Right cardiac atrium (tissue), 5 donors: ENCODE measurements around the gene SCOC. TPM values are rescaled to one million over a fixed set of nuclear protein-coding genes. Genes with fewer than 3 reads are reported as not detected.
A peak's percentile ranks its signal among the peaks of the same experiment; 100 is the strongest.

ENCODE experiments used
- ATAC-seq, 2 donors: fragments of 200-7000 bp; cut with Tn5 transposase; one replicate each; pipeline versions ENCODE4 v1.8.0 to v1.9.1; 2020; ENCODE audit warnings: moderate library complexity in 2 of 2, mild to moderate bottlenecking in 1 of 2
- DNase-seq, 3 donors: peaks; one replicate each; pipeline ENCODE4 v3.0.0-alpha.2; 2020
- H3K27ac ChIP-seq: one replicate; pipeline ENCODE4 v1.5.1; 2013; ENCODE audit warnings: mild to moderate bottlenecking, low read length, control low read depth, moderate library complexity
- H3K27me3 ChIP-seq: one replicate; pipeline ENCODE4 v1.6.1; 2013; ENCODE audit not compliant: control insufficient read depth, insufficient read depth
- H3K4me1 ChIP-seq: one replicate; pipeline ENCODE4 v1.6.1; 2013; ENCODE audit warnings: low read length; ENCODE audit not compliant: control insufficient read depth, insufficient read depth
- H3K4me3 ChIP-seq: one replicate; pipeline ENCODE4 v1.5.1; 2013; ENCODE audit warnings: low read length, control low read depth
- H3K9me3 ChIP-seq: one replicate; pipeline ENCODE4 v1.6.1; 2013; ENCODE audit warnings: low read length; ENCODE audit not compliant: control insufficient read depth
- WGBS: extraction: QIAGEN DNeasy Blood & Tissue Kit; methylation state at CpG from one replicate; pipeline ENCODE4 v1.1.7; 2013; 5-methylcytosine and 5-hydroxymethylcytosine counted together
- intact Hi-C, 4 donors: fragments of 100-400 bp; cut with DNase I; formaldehyde crosslinking; loops; one replicate each; pipeline versions ENCODE4 v1.11.0 to v1.14.0; 2022 to 2023
- long read RNA-seq, 4 donors: library from polyadenylated mRNA; unstranded; transcript quantifications; one replicate each; pipeline ENCODE4 v2.0.0, GENCODE V29; 2020 to 2021
- polyA plus RNA-seq: library from polyadenylated mRNA; stranded (reverse); fragments of 200-250 nt; gene quantifications from one replicate; pipeline ENCODE4 v1.2.3, GENCODE V29; 2013
- total RNA-seq, 4 donors: library from RNA; stranded (reverse); fragmentation: NEBNext Ultra II Directional; extraction: Animal tissue kit (Norgen Biotek cat#: 25700); gene quantifications; one replicate each; pipeline ENCODE4 v1.2.1, GENCODE V29; 2021
- donor health status: healthy with polysubstance abuse.
- donor health status: DM: no; HTN: yes; CAD: no.
- donor health status: DM: no; HTN: no; CAD: no.
- donor health status: DM: no; HTN: yes; CAD: no; lungs with severe emphysema.
- donor health status: DM: yes; HTN: yes; CAD: no.

The SCOC gene
- total RNA-seq (10 to 100 TPM; 82.3 to 98.1 (median 88.6) TPM), polyA plus RNA-seq (108 TPM)
- long read RNA-seq, donor 1, transcript SCOC-207 (3 exons, 1,838 nt) = minor isoform, 11 of 267 reads
- long read RNA-seq, donor 1, transcript SCOC-211 (4 exons, 1,959 nt) = major isoform, 244 of 267 reads
- long read RNA-seq, donor 1, partial matches to known transcripts = 6 of 267 reads
- long read RNA-seq, donor 1, other reads (novel, unspliced or antisense) = 6 of 267 reads
- long read RNA-seq, donor 2, transcript SCOC-207 (3 exons, 1,838 nt) = minor isoform, 7 of 97 reads
- long read RNA-seq, donor 2, transcript SCOC-211 (4 exons, 1,959 nt) = major isoform, 81 of 97 reads
- long read RNA-seq, donor 2, partial matches to known transcripts = 5 of 97 reads
- long read RNA-seq, donor 2, other reads (novel, unspliced or antisense) = 4 of 97 reads
- long read RNA-seq, donor 3, transcript SCOC-211 (4 exons, 1,959 nt) = major isoform, 693 of 768 reads
- long read RNA-seq, donor 3, transcript SCOC-207 (3 exons, 1,838 nt) = minor isoform, 30 of 768 reads
- long read RNA-seq, donor 3, partial matches to known transcripts = 29 of 768 reads
- long read RNA-seq, donor 3, other reads (novel, unspliced or antisense) = 16 of 768 reads
- long read RNA-seq, donor 4, transcript SCOC-211 (4 exons, 1,959 nt) = major isoform, 99 of 114 reads
- long read RNA-seq, donor 4, partial matches to known transcripts = 4 of 114 reads
- long read RNA-seq, donor 4, other reads (novel, unspliced or antisense) = 9 of 114 reads

- Histone ChIP-seq H3K27ac (peak within 1 kb of the TSS; percentile 90), H3K4me1 (peaks cover 2% of the 10 kb centered on the region), H3K9me3 (no peaks in the 10 kb centered on the region), H3K4me3 (peak within 1 kb of the TSS; percentile 69), H3K27me3 (no peaks in the 10 kb centered on the region)
- DNase-seq = peak; percentile 99
- intact Hi-C loops = loop anchor here in 1 of 4 donors (5.0 kb wide), 1 partner anchor 154 kb away; no protein-coding TSS in a partner anchor
- under 1% methylated on average over 63 of the region's 63 CpGs for WGBS
- ATAC-seq = peak; percentile 99
Measured at GRCh38 chr4:140373328-140374129, at the start of gene SCOC. Gene SCOC (plus strand): TSS chr4:140373646. CDS start chr4:140379171, 5,525 bp downstream.

DNA sequence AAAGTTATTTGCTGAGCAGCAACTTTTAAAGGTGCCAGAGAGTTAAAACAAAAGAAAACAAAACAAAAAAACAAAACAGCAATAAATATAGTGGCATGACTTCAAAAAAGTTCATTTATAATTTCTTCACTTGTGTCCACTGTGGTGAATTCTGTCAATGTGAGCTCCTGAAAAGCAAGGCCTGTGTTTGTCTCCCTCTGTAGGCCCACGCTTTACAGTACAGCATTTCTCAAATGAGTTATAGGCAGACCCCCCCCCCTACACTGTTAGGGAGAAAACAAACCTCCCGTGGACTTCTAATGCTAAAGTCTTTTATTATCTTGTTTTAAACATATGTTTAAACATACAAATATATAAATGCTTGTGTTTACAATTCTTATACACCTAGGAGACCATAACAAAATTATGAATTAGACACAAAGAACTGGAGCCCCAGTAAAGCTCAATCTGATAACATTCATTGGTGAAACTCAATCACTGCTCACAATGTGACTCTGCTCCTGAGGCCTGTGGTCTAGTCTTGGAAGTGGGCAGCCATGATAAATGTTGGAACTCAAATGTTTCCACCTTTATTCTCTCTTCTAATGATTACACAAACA, 47.0 kb upstream of the SCOC start:
- 54% methylated on average over 2 of the region's 2 CpGs for WGBS
- Histone ChIP-seq H3K27ac (no peak overlapping the region), H3K27me3 (no peaks in the 10 kb centered on the region), H3K4me3 (no peak overlapping the region), H3K4me1 (no peaks in the 10 kb centered on the region), H3K9me3 (no peaks in the 10 kb centered on the region)
- ATAC-seq (peak; percentile 77 to 81), DNase-seq (no peak)
- intact Hi-C loops = loop anchor here in 2 of 4 donors (10.0 kb wide), 2 partner anchors 172 to 312 kb away; partner anchors contain the start of gene MAML3 (in 1 of the 2)

GRCh38 chr4:140330311-140330900, 43.0 kb upstream of the SCOC start:
- Histone ChIP-seq H3K27me3 (no peaks in the 10 kb centered on the region), H3K4me3 (no peak overlapping the region), H3K4me1 (no peaks in the 10 kb centered on the region), H3K27ac (no peak overlapping the region), H3K9me3 (no peaks in the 10 kb centered on the region)
- ATAC-seq (no peak), DNase-seq (no peak)
- WGBS = 91% methylated on average over 1 of the region's 1 CpG
- intact Hi-C loops = no loop called here

- ATAC-seq = no peak
- WGBS = 56% methylated on average over 1 of the region's 1 CpG
- no peak for DNase-seq
- no peak overlapping the region for H3K27ac ChIP-seq
- no peaks in the 10 kb centered on the region for H3K27me3 ChIP-seq
- H3K9me3 ChIP-seq = no peaks in the 10 kb centered on the region
- intact Hi-C loops = no loop called here
- no peak overlapping the region for H3K4me3 ChIP-seq
- no peaks in the 10 kb centered on the region for H3K4me1 ChIP-seq
Measured at GRCh38 chr4:140331245-140331644, 42.2 kb upstream of the SCOC start.

DNA sequence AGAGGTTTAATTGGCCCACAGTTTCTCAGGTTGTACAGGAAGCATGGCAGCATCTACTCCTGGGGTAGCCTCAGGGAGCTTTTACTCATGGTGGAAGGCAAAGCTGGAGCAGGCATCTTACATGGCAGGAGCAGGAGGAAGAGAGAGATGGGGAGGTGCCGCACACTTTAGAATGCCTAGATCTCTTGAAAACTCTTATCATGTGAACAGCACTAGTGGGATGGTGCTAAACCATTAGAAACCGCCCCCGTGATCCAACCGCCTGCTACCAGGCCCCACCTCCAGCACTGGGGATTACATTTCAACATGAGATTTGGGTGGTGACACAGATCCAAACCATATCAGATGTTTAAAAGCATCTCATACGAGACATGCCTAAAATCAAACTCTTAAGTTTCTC, 41.6 kb upstream of the SCOC start:
- no peak overlapping the region for H3K27ac ChIP-seq
- intact Hi-C loops = no loop called here
- H3K4me1 ChIP-seq = no peaks in the 10 kb centered on the region
- H3K9me3 ChIP-seq = no peaks in the 10 kb centered on the region
- H3K27me3 ChIP-seq = no peaks in the 10 kb centered on the region
- H3K4me3 ChIP-seq = no peak overlapping the region
- WGBS = 81% methylated on average over 5 of the region's 5 CpGs
- no peak for ATAC-seq
- no peak for DNase-seq

- Histone ChIP-seq H3K9me3 (no peaks in the 10 kb centered on the region), H3K4me1 (no peaks in the 10 kb centered on the region), H3K27ac (no peak overlapping the region), H3K27me3 (no peaks in the 10 kb centered on the region), H3K4me3 (no peak overlapping the region)
- DNase-seq = no peak
- intact Hi-C loops = no loop called here
- 89% methylated on average over 2 of the region's 2 CpGs for WGBS
- ATAC-seq = no peak
Measured at GRCh38 chr4:140332734-140333133, 40.7 kb upstream of the SCOC start.

DNA sequence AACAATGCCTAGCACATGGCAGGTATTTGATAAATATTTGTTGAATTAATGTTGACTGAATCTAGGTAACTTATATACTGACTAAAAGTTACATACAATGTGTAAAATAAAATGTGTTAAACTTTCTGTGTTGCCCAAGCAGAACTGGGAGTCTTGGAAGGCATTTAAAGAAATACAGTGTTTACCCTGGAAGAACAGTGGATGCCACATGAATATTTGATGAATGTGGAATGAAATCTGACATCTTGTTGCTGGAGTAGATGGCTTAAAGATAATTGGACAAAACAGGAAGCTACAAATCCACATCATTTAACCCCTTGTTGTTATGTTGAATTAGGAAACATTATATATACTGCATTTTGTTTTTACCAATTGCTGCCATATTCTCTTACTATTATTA, 39.9 kb upstream of the SCOC start:
- no peak overlapping the region for H3K4me3 ChIP-seq
- intact Hi-C loops = no loop called here
- ATAC-seq (no peak), DNase-seq (no peak)
- no peaks in the 10 kb centered on the region for H3K27me3 ChIP-seq
- H3K27ac ChIP-seq = no peak overlapping the region
- H3K4me1 ChIP-seq = no peaks in the 10 kb centered on the region
- no peaks in the 10 kb centered on the region for H3K9me3 ChIP-seq

DNA sequence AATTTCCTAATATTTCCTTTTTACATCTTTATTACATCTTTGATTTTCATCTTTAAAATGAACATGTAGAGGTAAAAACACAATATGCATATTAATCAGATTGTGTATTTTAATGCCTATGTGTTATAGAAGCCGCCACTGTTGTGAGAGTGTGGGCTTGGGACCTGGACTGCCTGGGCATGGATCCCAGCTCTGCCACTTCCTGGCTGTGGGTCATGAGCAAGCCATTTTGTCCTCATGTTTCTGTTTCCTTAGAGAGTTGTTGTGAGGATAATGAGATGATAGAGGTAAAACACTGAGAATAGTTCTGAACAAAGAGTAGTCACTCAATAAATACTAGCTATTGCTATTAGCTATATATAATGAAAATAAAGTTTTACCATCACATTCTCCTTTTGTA, 38.4 kb upstream of the SCOC start:
- Histone ChIP-seq H3K27me3 (no peaks in the 10 kb centered on the region), H3K4me3 (no peak overlapping the region), H3K27ac (no peak overlapping the region), H3K4me1 (no peaks in the 10 kb centered on the region), H3K9me3 (no peaks in the 10 kb centered on the region)
- intact Hi-C loops = no loop called here
- no peak for ATAC-seq
- DNase-seq = no peak
- WGBS = 72% methylated on average over 1 of the region's 1 CpG

DNA sequence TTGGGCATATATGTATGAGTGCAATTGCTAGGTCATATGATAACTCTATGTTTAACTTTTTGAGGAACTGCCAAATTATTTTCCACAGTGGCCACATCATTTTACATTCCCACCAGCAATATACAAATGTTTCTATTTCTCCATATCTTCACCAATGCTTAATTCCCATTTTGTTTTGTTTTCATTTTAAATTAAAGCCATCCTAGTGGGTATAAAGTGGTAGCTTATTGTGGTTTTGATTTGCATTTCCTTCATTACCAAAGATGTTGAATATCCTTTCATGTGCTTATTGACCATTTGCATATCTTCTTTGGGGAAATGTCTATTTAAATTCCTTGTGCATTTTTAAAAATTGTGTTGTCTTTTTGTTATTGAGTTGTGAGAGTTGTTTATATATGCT, 36.7 kb upstream of the SCOC start:
- no peaks in the 10 kb centered on the region for H3K4me1 ChIP-seq
- intact Hi-C loops = no loop called here
- no peak overlapping the region for H3K4me3 ChIP-seq
- ATAC-seq (no peak), DNase-seq (no peak)
- H3K9me3 ChIP-seq = no peaks in the 10 kb centered on the region
- no peaks in the 10 kb centered on the region for H3K27me3 ChIP-seq
- H3K27ac ChIP-seq = no peak overlapping the region

GRCh38 chr4:140342620-140343019, 30.8 kb upstream of the SCOC start:
- intact Hi-C loops = loop anchor here in 1 of 4 donors (10.0 kb wide), 1 partner anchor 502 kb away; no protein-coding TSS in a partner anchor
- peaks cover 2% of the 10 kb centered on the region for H3K4me1 ChIP-seq
- H3K4me3 ChIP-seq = no peak overlapping the region
- no peak for DNase-seq
- 87% methylated on average over 1 of the region's 1 CpG for WGBS
- ATAC-seq = no peak
- H3K27me3 ChIP-seq = no peaks in the 10 kb centered on the region
- H3K27ac ChIP-seq = no peak overlapping the region
- H3K9me3 ChIP-seq = no peaks in the 10 kb centered on the region
